Colon (tissue), 2 donors: ENCODE data around the gene ADAMTS12.

ENCODE experiments used
- FAIRE-seq: peaks from 2 replicates; lab custom pipeline; 2012; peaks lifted over from hg19 to GRCh38; lab: Jason Lieb, UNC
- donor health status: control.
- donor health status: control.

ADAMTS12 gene

DNA sequence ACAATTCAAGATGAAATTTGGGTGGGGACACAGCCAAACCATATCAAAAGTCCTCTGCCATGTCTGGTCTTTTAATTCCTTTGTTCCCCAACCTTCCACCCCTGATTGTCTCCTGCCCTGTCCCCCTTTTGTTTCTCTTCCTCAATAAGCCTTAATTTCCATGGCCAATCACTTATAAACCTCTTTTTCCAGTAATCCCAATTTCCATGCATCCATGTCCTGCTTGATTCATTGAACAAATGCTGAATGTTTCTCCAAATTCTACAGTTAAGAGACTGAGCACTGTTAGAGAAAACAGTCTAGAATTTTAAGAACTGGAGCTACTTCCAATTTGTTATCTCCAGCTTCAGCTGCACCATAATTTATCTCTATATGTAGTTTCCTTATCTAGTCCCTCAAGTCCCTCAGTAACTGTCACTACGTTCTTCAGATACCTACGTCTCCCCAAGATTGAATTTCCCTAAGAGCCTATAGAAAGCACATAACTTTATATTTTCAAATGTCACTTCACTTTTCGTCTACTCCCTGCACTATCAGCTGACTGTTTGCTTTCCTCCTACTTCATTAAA, 416.8 kb downstream of the ADAMTS12 start:
- FAIRE-seq = no peak

DNA sequence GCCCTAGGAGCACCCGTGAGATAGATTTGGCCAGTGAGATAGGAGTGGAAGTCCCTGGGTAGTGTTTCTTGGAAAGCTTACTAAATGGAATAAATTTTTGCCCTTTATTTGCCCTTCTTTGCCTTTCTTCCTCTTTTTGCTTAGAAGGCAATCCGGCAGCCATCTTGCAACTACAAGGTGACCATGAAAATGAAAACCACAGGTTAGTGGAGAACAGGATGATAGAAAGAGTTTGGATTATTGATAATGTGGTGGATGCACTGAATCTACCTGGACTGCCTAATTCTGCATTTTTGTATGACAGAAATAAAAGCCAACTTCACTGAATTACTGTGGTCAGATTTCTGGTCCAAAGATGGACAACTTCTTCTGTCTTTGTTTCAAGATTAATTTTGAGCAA, 417.8 kb downstream of the ADAMTS12 start:
- FAIRE-seq = no peak
